ENCODE data around the gene WDR37. TPM values are rescaled to one million over a fixed set of nuclear protein-coding genes. Genes with fewer than 3 reads are reported as not detected.

WDR37 gene
- total RNA-seq, 4 donors from 2014 or later, result 9.4 to 18.9 (median 11.9) TPM

DNA sequence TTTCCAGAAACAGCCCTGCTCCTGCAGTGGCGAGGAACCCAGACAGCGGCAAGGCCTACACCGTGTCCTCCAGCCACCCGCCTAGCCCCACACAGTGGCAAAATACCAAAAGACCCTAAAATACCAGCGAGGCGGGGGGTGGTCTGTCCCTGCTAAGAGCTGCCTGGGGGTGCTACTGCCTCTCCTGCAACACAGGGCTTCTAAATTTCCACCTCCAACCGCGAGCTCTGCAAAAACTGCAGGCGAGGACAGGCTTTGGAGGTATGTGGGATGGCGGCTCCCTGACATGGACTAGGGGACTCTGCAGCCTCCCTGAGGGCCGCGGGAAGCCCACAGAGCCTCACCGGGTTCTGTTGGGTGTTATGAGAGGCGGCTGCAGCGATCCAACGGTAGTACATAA lies 122.3 kb downstream of the WDR37 start:
- intact Hi-C loops (cut with DNase I; ENCODE audit: low total_unique reads), result no loop called here
- TF ChIP-seq, protein P1, sequence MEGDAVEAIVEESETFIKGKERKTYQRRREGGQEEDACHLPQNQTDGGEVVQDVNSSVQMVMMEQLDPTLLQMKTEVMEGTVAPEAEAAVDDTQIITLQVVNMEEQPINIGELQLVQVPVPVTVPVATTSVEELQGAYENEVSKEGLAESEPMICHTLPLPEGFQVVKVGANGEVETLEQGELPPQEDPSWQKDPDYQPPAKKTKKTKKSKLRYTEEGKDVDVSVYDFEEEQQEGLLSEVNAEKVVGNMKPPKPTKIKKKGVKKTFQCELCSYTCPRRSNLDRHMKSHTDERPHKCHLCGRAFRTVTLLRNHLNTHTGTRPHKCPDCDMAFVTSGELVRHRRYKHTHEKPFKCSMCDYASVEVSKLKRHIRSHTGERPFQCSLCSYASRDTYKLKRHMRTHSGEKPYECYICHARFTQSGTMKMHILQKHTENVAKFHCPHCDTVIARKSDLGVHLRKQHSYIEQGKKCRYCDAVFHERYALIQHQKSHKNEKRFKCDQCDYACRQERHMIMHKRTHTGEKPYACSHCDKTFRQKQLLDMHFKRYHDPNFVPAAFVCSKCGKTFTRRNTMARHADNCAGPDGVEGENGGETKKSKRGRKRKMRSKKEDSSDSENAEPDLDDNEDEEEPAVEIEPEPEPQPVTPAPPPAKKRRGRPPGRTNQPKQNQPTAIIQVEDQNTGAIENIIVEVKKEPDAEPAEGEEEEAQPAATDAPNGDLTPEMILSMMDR (IDR thresholded peaks at IDR 0.05), result no peak
- no peak for TF ChIP-seq POLR2A (IDR thresholded peaks at IDR 0.05)
- DNase-seq (ENCODE audit: low spot score in 2 of 2), result peak in 1 of 2 donors; percentile 66
- WGBS, 2 donors, result 87 to 89% methylated on average over 16 of the region's 16 CpGs
- H3K4me3 ChIP-seq (ENCODE audit: low read depth, poor library complexity, severe bottlenecking), result no peak overlapping the region

DNA sequence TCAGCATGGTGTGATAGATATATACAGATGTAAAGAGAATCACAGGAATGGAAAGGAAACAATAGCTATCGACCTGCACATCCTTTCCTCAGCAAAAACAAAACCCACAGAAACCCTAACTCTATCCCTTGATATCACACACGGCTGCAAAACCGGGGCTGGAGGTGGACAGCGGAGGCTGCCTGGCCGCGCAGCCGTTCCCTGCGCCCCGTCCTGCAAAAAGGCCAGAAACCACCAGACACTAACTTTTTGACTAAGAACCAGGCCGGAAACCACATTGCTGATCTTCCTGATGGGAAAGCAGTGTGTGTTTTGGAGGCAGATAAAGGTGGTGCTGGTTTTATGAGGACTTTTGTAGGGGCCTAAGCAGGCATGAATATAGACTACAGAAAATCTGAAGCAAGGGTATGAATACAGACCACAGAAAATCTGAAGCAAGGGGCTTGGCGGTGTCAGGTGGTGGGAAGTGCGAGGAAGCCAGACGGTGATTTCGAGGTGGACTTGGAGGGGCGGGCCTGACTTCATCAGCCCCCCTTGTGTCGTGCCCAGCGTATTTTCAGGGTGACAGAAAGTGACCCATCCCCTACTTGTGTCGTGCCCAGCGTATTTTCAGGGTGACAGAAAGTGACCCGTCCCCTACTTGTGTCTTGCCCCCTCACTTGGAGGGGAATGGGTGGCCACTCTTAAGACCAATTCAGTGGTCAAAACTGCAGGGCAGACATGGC lies 123.3 kb downstream of the WDR37 start:
- peak in 1 of 2 donors; percentile 53 for DNase-seq (ENCODE audit: low spot score in 2 of 2)
- no peak for TF ChIP-seq POLR2A (IDR thresholded peaks at IDR 0.05)
- TF ChIP-seq, protein P1 (IDR thresholded peaks at IDR 0.05), result no peak
- H3K4me3 ChIP-seq (ENCODE audit: low read depth, poor library complexity, severe bottlenecking), result no peak overlapping the region
- WGBS, 2 donors, result 87 to 89% methylated on average over 20 of the region's 20 CpGs
- intact Hi-C loops (cut with DNase I; ENCODE audit: low total_unique reads), result no loop called here

DNA sequence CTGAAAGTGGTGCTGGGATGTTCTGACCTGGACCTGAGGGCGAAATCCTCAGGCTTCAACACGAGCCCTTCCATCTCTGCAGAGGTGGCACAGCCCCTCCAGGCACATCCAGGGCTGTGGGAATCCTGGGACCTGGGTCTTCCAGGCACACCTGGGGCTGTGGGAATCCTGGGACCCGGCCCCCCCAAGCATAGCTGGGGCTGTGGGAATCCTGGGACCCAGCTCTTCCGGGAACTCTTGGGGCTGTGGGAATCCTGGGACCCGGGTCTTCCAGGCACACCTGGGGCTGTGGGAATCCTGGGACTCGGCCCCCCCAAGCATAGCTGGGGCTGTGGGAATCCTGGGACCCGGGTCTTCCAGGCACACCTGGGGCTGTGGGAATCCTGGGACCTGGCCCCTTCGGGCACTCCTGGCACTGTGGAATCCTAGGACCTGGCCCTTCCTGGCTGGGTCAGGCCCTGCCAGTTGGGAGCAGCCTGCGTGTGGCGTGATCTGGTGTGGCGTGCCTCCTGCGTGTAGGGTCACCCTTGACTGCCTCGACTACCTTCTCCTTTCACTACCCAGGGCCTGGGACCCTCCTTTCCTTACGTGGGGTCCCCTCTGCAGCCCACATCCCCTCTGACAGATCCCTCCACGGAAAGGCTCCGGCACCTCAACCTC lies 124.0 kb downstream of the WDR37 start:
- intact Hi-C loops (cut with DNase I; ENCODE audit: low total_unique reads), result no loop called here
- DNase-seq (ENCODE audit: low spot score in 2 of 2), result no peak
- no peak overlapping the region for H3K4me3 ChIP-seq (ENCODE audit: low read depth, poor library complexity, severe bottlenecking)
- whole genome bisulfite sequencing, 2 donors, result 88 to 96% methylated on average over 13 to 15 of the region's 16 CpGs
- TF ChIP-seq, protein P1 (IDR thresholded peaks at IDR 0.05), result no peak
- TF ChIP-seq POLR2A (IDR thresholded peaks at IDR 0.05), result no peak

DNA sequence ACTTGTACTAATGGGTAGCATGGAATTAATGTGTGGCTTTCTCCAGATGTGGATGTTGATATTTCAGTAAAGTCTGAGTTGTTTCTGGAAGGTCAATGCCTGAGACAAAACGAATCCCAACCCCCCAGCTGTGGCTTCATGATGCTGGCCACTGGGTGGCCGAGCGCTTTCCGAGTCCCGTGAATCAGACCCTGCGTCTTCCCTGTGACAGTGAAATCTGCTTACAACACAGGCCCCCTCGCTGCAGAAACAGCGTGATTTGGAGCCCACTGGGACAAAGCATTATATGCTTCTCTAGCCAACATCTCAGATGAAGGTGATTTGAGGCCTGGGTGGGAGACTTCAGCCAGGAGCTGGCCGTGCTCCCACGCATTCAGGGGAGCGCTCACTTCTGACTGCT lies 124.7 kb downstream of the WDR37 start:
- DNase-seq (ENCODE audit: low spot score in 2 of 2), result no peak
- intact Hi-C loops (cut with DNase I; ENCODE audit: low total_unique reads), result no loop called here
- WGBS, 2 donors, result 84 to 85% methylated on average over 11 of the region's 11 CpGs

More for the DNA sequence above, 124.7 kb downstream of the WDR37 start:
- H3K4me3 ChIP-seq (ENCODE audit: low read depth, poor library complexity, severe bottlenecking), result no peak overlapping the region
- TF ChIP-seq, protein P1 (IDR thresholded peaks at IDR 0.05), result no peak
- TF ChIP-seq POLR2A (IDR thresholded peaks at IDR 0.05), result no peak

Other genes with a start within 250 kb of the WDR37 start
- 10 to 100 TPM; 50.2 to 77.5 (median 57.0) TPM for gene LARP4B, start 124.7 kb upstream of the WDR37 start, total RNA-seq
- gene GTPBP4, start 68.0 kb upstream of the WDR37 start, total RNA-seq, result 10 to 100 TPM in 3 of 4 donors, 1 to 10 TPM in 1; 8.8 to 23.2 (median 15.8) TPM
- gene IDI2, start 30.5 kb upstream of the WDR37 start, total RNA-seq, result not detected
- 10 to 100 TPM; 24.8 to 51.7 (median 37.7) TPM for gene IDI1, start 7.3 kb upstream of the WDR37 start, total RNA-seq

All from lower leg skin (tissue), 4 donors.